H1 (cell line): ENCODE measurements around the gene PLXNA3. TPM values are rescaled to one million over a fixed set of nuclear protein-coding genes. Genes with fewer than 3 reads are reported as not detected.

ENCODE experiments used
- ASH2L ChIP-seq: fragments of 200-600, 300-600 bp; sonication (generic); IDR thresholded peaks from one replicate; pipeline ENCODE4 v1.7.1; 2017; ENCODE audit warnings: low read length
- BCL11A ChIP-seq, 2 experiments: IDR thresholded peaks; one replicate each; pipeline ENCODE4 v1.6.1; 2011; ENCODE audit warnings: low read depth in 2 of 2, low read length in 2 of 2, mild to moderate bottlenecking in 2 of 2
- SIN3A ChIP-seq, 2 experiments: IDR thresholded peaks in 1 of 2; conservative IDR thresholded peaks in 1 of 2; 2 replicates each; pipeline ENCODE4 v1.6.1; 2011 to 2012; ENCODE audit warnings: low read length in 2 of 2, improper control_type of control experiment in 1 of 2, low read depth in 1 of 2, mild to moderate bottlenecking in 1 of 2
- polyA plus RNA-seq, 7 experiments: library from polyadenylated mRNA; depleted of rRNA in 3 of 7; stranded (reverse) in 5 of 7; unstranded in 2 of 7; fragments of >200 nt in 5 of 7; fragments of 200-250 nt in 2 of 7; gene quantifications; 1 replicate in 5 of 7; 2 replicates in 1 of 7; 4 replicates in 1 of 7; pipeline versions ENCODE4 v1.2.1 to v1.2.3, GENCODE V29; 2011 to 2013; ENCODE audit warnings: missing spikeins in 2 of 7, mixed read lengths in 2 of 7
- total RNA-seq: library from RNA; stranded (reverse); fragmentation: NEBNext Ultra II Directional; extraction: Animal tissue kit (Norgen Biotek cat#: 25700); gene quantifications from 2 replicates; pipeline ENCODE4 v1.2.1, GENCODE V29; 2021
- TF ChIP-seq, protein P1 (sequence below): fragments of 300-600 bp; sonication (generic); IDR thresholded peaks from 2 replicates; pipeline ENCODE4 v1.7.1; 2012; ENCODE audit warnings: low read length, moderate library complexity, mild to moderate bottlenecking, inconsistent platforms; ENCODE audit not compliant: insufficient replicate concordance

The PLXNA3 gene
- total and polyA plus RNA-seq, 2 of the 8 experiments (the other 6 are each of a cell fraction or from before 2014, with no cell fraction given) = 10.7 to 18.2 TPM

DNA sequence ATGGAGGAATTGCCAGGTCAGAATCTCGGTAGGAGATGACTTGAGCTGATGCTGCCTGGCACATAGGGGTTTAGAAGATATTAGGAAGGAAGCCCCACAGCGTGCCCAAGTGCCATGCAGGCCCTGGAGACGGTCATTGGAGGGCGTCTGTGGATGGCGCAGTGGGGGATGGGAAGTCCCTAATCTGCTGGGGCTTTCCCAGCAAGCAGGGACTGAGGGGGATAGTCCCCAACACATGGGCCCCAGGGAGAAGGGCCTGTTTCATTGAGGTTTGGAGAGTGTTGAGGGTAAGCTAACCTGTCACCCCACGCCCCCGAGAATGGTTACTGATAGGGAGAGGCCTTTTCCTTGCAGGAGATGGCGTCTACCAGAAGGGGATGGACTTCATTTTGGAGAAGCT lies 38.9 kb upstream of the PLXNA3 start (continued):
- TF ChIP-seq, protein P1, sequence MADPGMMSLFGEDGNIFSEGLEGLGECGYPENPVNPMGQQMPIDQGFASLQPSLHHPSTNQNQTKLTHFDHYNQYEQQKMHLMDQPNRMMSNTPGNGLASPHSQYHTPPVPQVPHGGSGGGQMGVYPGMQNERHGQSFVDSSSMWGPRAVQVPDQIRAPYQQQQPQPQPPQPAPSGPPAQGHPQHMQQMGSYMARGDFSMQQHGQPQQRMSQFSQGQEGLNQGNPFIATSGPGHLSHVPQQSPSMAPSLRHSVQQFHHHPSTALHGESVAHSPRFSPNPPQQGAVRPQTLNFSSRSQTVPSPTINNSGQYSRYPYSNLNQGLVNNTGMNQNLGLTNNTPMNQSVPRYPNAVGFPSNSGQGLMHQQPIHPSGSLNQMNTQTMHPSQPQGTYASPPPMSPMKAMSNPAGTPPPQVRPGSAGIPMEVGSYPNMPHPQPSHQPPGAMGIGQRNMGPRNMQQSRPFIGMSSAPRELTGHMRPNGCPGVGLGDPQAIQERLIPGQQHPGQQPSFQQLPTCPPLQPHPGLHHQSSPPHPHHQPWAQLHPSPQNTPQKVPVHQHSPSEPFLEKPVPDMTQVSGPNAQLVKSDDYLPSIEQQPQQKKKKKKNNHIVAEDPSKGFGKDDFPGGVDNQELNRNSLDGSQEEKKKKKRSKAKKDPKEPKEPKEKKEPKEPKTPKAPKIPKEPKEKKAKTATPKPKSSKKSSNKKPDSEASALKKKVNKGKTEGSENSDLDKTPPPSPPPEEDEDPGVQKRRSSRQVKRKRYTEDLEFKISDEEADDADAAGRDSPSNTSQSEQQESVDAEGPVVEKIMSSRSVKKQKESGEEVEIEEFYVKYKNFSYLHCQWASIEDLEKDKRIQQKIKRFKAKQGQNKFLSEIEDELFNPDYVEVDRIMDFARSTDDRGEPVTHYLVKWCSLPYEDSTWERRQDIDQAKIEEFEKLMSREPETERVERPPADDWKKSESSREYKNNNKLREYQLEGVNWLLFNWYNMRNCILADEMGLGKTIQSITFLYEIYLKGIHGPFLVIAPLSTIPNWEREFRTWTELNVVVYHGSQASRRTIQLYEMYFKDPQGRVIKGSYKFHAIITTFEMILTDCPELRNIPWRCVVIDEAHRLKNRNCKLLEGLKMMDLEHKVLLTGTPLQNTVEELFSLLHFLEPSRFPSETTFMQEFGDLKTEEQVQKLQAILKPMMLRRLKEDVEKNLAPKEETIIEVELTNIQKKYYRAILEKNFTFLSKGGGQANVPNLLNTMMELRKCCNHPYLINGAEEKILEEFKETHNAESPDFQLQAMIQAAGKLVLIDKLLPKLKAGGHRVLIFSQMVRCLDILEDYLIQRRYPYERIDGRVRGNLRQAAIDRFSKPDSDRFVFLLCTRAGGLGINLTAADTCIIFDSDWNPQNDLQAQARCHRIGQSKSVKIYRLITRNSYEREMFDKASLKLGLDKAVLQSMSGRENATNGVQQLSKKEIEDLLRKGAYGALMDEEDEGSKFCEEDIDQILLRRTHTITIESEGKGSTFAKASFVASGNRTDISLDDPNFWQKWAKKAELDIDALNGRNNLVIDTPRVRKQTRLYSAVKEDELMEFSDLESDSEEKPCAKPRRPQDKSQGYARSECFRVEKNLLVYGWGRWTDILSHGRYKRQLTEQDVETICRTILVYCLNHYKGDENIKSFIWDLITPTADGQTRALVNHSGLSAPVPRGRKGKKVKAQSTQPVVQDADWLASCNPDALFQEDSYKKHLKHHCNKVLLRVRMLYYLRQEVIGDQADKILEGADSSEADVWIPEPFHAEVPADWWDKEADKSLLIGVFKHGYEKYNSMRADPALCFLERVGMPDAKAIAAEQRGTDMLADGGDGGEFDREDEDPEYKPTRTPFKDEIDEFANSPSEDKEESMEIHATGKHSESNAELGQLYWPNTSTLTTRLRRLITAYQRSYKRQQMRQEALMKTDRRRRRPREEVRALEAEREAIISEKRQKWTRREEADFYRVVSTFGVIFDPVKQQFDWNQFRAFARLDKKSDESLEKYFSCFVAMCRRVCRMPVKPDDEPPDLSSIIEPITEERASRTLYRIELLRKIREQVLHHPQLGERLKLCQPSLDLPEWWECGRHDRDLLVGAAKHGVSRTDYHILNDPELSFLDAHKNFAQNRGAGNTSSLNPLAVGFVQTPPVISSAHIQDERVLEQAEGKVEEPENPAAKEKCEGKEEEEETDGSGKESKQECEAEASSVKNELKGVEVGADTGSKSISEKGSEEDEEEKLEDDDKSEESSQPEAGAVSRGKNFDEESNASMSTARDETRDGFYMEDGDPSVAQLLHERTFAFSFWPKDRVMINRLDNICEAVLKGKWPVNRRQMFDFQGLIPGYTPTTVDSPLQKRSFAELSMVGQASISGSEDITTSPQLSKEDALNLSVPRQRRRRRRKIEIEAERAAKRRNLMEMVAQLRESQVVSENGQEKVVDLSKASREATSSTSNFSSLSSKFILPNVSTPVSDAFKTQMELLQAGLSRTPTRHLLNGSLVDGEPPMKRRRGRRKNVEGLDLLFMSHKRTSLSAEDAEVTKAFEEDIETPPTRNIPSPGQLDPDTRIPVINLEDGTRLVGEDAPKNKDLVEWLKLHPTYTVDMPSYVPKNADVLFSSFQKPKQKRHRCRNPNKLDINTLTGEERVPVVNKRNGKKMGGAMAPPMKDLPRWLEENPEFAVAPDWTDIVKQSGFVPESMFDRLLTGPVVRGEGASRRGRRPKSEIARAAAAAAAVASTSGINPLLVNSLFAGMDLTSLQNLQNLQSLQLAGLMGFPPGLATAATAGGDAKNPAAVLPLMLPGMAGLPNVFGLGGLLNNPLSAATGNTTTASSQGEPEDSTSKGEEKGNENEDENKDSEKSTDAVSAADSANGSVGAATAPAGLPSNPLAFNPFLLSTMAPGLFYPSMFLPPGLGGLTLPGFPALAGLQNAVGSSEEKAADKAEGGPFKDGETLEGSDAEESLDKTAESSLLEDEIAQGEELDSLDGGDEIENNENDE = no peak
- no peak for TF ChIP-seq ASH2L
- TF ChIP-seq SIN3A (conservative IDR thresholded peaks at IDR 0.05 in 1 of 2, IDR thresholded peaks at IDR 0.05 in 1 of 2; ENCODE audit: low read depth in 1 of 2, low read length in 2 of 2) = no peak
- TF ChIP-seq BCL11A (IDR thresholded peaks at IDR 0.05; ENCODE audit: low read depth in 2 of 2, low read length in 2 of 2) = no peak
